ENCODE data around the gene LRRC14B. TPM values are rescaled to one million over a fixed set of nuclear protein-coding genes. Genes with fewer than 3 reads are reported as not detected.
"Not testable (repeated sequence)": the region's sequence is repeated elsewhere in the genome, so short reads cannot be mapped to it uniquely, and the experiment has no call there.

LRRC14B gene
- total RNA-seq, 1 donor from 2014 or later: not detected

DNA sequence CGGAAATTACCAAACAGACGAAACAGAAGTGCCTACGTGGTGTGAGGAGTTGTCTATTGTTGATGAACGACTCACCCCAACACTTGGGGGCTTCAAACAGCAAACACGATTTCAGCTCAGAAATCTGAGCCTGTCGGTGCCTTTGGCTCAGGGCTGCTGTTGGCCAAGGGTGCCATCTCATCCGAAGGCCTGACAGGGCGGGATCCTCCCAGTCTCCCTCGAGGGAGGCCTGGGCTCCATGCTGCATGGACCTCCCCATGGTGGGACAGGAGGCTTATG lies 1.3 kb downstream of the LRRC14B start:
- DNase-seq (ENCODE audit: low spot score): no peak

DNA sequence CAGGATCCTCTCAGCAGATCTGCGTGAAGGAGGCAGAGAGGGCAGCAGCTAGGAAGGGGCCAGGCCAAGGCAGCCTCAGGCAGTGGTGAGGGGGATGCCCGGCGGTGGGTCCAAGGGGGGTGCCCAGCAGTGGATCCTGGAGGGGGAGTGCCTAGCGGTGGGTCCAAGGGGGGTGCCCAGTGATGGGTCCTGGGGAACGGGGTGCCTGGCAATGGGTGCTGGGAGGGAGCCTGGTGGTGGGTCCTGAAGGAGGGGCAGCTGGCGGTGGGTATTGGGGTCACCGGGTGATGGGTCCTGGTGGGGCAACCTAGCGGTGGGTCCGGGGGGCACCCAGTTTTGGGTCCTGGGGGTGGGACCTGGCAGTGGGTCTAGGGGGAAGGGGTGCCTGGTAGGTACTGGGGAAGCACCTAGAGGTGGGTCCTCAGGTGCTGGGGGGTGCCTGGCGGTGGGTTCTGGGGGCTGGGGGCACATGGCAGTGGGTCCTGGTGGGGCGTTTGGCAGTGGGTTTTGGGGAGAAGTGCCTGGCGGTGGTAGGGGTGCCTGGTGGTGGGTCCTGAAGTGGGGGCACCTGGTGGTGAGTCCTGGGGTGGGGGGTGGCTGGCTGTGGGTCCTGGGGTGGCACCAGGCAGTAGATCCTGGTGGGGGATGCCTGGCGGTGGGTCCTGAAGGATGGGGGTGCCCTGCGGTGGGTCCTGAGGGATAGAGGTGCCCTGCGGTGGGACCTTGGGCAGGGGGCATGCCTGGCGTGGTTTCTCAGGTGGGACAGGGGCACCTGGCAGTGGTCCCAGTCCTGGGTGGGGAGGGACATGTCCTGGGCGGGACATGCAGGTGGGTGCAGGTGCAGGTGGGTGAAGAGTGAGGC lies 1.9 kb downstream of the LRRC14B start:
- no peak for DNase-seq (ENCODE audit: low spot score)

DNA sequence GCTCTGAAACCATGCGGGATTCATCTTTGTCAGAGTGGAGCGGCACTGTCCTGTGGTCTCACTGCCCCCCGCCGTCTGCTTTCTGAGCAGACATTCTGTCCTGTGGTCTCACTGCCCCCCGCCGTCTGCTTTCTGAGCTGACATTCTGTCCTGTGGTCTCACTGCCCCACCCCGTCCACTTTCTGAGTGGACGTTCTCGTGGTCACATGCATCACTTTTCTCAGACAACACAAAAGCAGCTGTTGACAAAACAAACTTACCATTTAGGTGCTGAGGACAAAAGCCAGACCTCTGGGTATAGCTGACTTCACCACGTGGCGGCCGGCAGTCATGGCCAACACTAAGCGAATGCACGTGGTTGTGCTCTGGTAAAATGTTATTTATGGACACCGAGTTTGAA lies 2.8 kb downstream of the LRRC14B start:
- DNase-seq (ENCODE audit: low spot score): no peak

DNA sequence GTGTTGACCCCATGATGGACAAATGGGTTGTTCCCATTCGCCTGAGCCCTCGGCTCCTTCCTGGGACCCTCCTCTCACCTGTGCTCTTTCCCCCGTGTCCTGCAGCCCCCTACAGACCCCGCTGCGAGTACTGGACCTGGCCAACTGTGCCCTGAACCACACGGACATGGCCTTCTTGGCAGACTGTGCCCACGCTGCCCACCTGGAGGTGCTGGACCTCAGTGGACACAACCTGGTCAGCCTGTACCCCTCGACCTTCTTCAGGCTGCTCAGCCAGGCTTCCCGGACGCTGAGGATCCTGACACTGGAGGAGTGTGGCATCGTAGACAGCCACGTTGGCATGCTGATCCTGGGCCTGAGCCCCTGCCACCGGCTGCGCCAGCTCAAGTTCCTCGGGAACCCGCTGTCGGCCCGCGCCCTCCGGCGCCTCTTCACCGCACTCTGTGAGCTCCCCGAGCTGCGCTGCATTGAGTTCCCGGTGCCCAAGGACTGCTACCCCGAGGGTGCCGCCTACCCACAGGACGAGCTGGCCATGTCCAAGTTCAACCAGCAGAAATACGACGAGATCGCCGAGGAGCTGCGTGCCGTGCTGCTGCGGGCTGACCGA lies 3.4 kb downstream of the LRRC14B start:
- no peak for DNase-seq (ENCODE audit: low spot score)

DNA sequence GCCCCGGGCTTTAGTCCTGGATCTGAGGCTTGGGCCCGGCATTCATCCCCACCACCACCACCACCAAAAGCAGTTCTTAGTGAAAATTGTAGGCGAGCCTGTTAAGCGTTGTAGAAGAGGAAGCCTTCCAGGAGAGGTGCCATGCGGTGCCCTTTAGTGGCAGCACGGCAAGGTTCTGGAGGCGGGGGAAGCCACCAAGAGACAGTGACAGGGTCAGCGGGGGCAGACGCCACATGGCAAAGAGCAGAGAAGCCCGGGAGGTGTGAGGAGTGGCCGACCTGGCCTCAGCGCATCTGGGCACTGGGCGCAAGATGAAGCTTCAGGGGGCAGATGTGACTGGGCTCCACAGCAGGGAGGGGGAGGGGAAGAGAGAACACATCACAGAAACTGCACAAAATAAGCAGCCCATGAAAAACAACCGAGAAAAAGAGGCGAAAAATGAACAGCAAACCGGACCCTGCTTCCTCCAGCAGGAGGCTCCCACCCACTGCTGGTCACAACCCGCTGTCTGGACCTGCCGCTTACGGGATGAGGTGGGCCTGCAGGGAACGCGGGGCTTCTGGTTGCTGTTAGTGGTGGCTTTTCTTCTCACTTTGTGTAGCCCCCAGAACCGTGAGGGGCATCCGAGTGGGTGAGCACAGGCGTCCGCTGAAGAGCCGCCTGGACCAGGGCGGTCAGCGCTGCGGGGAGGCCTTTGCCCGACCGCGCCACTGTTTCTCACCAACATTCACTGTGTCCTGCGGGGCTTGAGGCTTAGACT lies 4.3 kb downstream of the LRRC14B start:
- DNase-seq (ENCODE audit: low spot score): no peak

DNA sequence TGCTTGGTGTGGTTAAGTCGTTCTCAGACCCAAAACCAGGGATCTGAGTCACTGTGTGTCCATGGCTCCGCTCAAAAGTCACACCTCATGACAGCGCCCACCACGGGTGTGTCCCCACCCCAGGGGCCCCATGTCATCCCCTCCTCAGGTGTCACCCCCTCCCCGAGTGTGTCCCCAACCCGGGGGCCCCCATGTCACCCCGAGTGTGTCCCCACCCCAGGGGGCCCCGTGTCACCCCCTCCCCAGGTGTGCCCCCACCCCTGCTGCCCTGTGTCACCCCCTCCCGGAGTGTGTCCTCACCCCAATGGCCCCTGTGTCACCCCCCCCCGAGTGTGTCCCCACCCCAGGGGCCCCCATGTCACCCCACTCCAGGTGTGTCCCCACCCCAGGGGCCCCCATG lies 5.1 kb downstream of the LRRC14B start:
- DNase-seq (ENCODE audit: low spot score): no peak

DNA sequence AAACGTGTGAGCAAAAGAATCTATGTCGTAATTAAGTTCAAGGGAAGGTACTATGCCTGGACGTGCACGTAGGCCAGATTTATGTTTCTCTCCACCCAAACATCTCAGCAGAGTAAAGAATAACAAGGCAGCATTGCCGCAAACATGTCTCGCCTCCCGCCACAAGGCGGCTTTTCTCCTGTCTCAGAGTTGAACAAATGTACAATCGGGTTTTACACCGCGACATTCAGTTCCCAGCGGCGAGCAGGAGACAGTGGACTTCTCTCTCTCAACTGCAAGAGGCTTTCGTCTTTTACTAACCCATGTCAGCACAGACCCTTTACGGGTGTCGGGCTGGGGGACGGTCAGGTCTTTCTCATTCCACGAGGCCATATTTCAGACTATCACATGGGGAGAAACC lies 5.7 kb downstream of the LRRC14B start:
- DNase-seq (ENCODE audit: low spot score): not testable (repeated sequence)

DNA sequence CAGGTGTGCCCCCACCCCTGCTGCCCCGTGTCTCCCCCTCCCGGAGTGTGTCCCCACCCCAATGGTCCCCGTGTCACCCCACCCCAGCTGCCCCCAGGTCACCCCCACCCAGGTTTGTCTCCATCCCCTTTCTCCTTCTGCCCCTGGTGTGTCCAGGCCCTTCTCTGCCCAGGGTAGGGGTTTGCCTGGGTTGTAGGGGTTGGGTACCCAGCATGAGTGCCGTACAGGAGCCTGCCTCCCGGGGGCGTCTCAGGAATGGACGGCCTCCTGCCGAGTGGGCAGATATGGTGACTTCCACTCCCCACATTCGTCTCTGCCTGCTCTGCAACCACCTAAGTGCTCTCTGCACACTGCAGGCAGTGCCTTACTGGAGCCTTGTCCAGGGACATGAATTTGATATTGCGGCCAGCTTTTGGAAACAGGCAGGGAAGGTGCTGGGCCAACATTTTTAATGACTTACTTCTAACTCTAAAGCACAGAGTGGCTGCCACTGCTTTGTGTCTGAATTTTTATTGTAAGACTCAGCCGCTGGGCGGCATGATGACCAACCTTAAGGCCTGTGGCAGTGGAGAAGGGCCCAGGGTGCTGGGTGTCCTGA lies 6.7 kb downstream of the LRRC14B start:
- DNase-seq (ENCODE audit: low spot score): no peak

DNA sequence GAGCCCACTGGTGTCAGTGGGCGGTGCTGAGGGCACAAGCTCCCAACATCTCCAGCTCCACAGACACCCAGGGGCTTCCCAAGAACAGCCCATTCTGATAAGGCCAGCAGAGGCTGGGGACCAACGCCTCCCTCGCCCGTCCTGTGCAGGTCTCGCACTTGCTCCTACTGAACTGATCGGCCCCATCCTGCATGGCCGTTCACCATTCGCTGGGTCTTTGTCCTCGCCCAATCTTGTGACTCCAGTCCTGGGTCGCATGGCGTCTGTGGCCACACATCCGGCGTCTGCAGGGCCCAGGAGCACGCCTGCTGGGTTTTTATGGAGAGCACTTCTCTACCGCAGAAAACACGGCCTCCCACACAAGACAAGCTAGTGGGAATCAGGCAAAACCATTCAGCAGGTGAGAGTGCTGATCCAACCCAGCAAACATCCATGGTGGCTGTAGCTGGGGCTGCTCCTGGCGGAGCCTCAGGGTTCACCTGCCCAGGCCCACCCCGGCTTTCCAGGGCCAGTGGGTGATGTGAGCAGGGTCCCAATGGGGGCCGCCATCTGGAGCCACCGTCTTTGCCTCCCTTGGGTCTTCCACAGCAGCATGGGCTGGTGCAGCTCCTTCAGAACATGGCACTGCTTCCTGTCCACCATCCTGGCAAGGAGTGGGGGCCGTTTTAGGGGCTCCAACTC lies 7.4 kb downstream of the LRRC14B start:
- no peak for DNase-seq (ENCODE audit: low spot score)

DNA sequence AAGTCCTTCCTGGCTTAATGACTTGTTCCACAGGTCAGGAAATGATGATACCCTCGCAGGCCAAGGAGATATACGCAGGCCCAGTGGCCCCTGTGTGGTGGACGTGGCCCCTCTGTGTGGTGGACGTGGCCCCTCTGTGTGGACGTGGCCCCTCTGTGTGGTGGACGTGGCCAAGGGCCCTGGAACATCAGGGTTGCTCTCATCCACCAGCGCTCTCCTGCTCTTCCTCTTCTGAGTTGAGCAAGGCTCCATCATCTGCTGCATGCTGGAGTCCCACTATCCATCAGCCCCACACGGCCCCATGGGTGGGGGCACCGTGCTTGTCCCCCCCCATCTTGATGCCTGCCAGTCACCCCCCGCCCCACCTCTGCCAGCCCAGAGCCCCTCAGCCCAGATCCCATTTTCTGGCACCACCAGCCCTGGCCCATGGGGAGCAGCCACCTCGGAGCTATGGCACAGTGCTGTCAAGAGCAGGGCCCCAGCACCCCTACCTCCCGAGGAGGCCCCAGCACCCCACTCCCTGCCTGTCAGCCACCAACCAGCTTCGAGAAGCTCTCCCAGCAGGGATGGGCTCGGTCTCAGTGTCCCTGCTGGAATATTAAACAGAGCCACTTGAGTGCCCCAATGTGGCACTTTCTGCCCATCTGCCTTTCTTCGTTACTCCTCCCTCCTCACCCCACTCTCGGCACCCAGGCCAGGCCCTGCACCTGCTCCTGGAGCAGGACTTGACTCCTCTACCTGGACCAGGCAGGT lies 8.1 kb downstream of the LRRC14B start:
- DNase-seq (ENCODE audit: low spot score): no peak

DNA sequence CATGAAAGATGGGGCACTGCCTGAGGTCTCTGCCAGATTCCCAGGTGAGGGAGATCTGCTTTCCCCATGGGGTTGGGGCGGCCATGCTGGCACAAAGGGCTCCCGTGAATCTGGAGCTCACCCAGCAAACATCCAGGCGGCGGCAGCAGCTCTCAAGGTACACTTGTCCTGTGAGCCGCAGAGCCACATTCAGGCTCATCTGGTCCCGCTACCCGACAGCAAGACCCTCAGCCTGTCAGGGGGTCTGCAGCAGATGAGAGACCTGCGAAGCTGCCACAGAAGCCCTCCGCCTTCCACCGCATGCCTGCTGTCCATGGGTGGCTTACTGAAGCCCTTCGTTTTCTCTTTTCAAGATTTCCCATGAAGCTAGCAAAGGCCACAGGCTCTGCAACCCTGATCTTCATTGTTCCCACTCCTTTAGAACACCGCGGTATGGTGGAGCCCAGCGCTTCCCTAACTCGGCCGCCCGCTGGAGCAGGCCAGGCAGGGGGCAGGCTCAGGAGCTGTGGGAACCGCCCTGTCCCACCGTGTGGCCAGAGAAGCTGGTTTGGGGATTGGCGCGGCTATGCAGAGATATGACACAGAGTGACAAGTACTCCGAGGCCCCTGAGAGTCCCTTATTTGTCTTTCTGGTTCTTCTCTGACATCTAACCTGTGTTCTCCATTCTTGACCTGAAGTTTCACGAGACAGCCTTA lies 8.8 kb downstream of the LRRC14B start:
- no peak for DNase-seq (ENCODE audit: low spot score)

DNA sequence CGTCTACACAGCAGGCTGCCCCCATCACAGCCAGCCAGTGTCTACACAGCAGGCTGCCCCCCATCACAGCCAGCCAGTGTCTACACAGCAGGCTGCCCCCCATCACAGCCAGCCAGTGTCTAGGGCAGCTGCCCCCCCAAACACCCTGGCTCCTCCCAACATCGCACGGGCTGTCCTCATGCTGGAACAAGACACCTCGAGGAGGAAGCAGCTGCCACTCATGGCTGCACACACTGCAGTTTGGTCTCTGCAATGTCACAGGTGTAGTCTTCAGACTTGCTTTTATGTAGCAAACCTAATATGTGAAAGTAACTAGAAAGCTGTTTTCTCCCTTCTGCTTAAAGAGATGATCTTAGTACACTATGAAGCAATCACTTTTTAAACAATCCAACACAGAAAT lies 9.7 kb downstream of the LRRC14B start:
- DNase-seq (ENCODE audit: low spot score): no peak

DNA sequence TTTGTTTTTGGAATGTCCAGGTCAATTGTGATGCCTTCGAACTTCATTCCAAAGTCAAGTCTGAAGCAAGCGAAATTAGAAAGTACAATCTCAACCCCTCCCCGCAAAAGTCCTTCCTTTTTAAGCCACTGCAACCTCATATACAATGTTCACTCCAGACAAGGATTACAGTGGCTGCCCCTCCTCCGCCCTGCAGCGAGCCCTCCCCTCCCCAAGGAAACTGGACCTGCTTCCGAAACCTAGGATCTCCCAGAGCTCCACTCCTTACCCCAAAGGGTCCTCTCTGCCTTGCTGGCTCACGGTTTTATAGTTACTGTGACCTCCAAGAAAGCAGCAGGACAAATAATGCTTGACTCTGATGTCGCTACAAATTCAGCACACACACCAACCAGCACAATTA lies 10.4 kb downstream of the LRRC14B start:
- no peak for DNase-seq (ENCODE audit: low spot score)

DNA sequence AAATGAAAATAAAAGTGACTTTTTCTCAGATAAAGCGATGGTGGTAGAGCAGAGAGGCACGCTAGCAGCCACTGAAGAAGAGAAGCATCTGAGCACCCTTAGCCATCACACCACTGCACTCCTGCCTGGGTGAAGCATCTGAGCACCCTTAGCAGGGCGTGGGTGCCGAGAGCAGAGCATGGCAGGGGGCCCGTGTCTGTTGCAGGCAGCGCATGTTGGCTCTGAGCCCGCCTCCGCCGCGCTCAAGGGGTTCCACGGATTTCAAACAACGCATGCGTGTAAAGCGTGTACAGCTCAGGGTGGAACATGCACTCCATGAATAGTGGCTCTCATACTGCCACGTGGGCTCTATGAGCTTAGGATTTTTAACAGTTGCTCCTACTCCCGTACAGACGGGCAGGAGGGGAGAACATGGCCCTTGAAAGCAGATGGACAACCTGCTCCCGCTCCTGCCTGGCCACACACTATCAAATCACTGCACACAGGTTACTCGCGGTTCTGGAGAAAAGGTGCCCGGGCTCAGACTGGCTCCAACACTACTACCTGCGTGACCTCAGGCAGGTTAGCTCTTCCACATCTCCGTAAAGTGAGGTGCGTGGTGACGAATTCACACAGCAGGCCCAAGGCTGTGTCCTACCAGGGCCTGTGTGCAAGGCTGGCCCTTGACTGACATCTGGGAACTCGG lies 12.1 kb downstream of the LRRC14B start:
- DNase-seq (ENCODE audit: low spot score): no peak

DNA sequence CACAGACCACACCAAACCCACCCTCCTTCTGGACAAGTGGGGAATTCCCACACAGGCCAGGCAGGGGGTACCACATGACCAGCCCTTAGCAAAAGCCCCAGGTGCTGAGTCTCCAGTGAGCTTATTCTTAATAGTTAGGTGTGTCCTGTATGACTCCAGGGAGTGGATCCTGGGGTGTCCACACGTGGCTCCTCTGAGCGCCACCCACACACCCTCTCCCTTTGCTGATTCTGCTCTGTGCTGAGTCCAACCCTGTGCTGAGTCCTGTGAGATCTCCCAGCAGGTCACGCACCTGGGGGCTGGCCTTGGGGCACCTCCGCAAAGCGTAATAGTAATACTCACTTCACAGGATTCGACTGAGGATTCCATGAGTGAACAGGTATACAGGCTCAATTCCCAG lies 12.7 kb downstream of the LRRC14B start:
- no peak for DNase-seq (ENCODE audit: low spot score)

DNA sequence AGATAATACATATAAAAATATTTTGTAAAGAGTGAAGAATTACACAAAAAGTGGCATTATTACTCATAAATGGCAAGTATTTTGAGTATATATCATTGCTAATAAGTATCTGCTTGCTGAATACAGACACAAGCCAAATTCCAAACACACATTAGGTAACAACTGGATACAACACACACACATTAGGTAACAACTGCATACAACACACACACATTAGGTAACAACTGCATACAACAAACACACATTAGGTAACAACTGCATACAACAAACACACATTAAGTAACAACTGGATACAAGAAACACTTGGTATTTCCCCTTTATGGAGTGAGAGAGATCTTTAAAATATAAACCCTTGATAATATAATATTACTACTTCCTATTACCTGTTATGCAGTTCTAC lies 13.2 kb downstream of the LRRC14B start:
- DNase-seq (ENCODE audit: low spot score): no peak

DNA sequence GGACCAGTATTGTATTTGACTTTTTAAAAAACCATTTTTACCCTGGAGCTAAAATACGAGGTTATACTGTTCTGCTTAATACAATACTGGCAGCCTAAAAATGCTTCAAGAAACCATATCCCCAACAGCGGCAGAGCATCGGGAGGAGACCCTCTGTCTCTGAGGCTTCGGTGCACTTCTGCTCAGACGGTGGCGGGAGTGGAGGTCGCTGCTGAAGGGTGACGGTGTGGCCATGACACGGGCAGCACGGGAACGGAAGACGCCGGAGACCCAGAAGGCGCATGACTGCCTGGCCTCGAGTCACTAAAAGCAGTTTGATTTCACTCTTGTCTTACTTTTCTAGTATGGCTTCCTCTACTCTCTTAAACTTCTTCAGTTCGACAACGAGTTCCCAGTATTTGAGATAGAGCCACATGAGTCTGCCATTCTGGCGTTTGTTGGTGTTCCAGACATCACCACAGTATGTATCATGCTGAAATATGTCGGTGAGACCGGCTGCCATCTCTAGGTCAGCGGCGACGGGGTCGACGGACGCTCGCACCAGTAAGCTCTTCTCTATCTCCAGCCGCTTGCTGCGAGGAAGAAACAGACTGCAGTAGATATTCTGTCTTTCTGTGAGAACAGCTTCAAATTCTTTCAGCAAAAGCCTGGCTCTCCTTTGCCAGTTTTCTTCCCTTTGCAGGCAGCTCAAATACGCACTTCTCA lies 13.8 kb downstream of the LRRC14B start:
- no peak for DNase-seq (ENCODE audit: low spot score)

DNA sequence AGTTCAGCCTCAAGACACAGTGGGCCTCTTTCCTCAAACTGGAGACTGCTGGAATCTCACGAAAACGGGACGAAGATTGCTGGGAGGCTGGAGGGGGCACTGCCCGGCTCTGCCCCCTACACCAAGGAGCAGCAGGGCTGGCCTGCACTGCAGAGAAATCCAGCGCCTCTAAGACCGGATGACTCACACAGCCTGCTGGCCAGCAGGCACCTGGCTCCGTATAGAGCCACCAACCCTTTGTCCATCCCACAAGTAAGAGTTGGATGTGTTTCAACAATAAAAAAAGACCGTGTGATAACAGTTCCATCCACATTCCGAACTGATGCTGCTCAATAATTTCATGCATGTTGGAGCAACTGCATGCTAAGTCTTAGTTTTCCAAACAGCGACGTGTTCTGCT lies 15.1 kb downstream of the LRRC14B start:
- no peak for DNase-seq (ENCODE audit: low spot score)

DNA sequence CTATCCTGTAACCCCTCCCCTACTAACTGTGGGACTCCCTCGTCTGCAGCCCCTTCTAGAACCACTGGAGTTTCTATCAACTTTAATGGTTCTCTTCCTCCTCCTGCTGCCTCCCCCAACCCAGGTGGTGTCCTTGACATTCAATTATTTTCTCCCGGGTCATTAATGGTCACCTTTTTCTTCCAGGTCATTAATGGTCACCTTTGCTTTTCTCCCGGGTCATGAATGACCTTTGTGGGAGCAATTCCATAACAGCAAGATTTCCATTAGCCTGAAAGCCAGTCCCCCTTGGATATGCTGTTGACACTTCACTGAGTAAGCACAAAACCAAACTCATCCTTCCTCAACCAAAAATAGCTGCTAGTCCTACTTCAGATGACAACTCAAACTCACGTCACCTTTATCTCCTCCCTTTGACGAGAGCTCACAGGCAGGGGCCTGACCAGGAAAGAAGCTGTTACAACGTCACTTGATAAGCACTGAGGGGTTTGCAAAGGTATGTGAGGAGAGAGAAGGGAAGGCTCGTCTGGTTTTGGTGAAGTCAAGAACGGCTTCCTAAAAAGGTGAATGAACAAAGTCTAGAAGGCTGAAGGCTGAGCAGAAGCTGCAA lies 15.7 kb downstream of the LRRC14B start:
- no peak for DNase-seq (ENCODE audit: low spot score)
